MCF 10A (cell line): ENCODE measurements around the gene COL21A1. TPM values are rescaled to one million over a fixed set of nuclear protein-coding genes. Genes with fewer than 3 reads are reported as not detected.

Experiments
- BruUV-seq: library from RNA; stranded (reverse); fragments of 400-500 nt; replicated peaks from 2 replicates; lab custom pipeline; 2021; lab: Mats Ljungman, UMichigan
- CTCF ChIA-PET: fragments of 300-600 bp; sonication (Branson Sonifier 250); formaldehyde crosslinking; extraction: SDS; loops from one replicate; lab custom pipeline; 2021; ENCODE audit warnings: antibody characterized with exemption, inconsistent platforms; lab: Yijun Ruan, JAX
- POLR2A ChIA-PET: fragments of 300-600, 350-650 bp; sonication (Branson Sonifier 250); formaldehyde crosslinking; extraction: SDS; loops from one replicate; lab custom pipeline; 2020; ENCODE audit warnings: antibody characterized with exemption, inconsistent platforms; lab: Yijun Ruan, JAX
- DNase-seq: peaks from one replicate; pipeline ENCODE4 v3.0.0-alpha.2; 2018; ENCODE audit not compliant: unreplicated experiment
- H3K27ac Mint-ChIP-seq: one replicate; pipeline ENCODE4 v1.8.0; 2022; ENCODE audit warnings: mild to moderate bottlenecking, low read depth, mixed read lengths; ENCODE audit not compliant: unreplicated experiment
- H3K27me3 Mint-ChIP-seq: one replicate; pipeline ENCODE4 v1.8.0; 2022; ENCODE audit warnings: mixed read lengths; ENCODE audit not compliant: insufficient read depth, unreplicated experiment
- H3K36me3 Mint-ChIP-seq: one replicate; pipeline ENCODE4 v1.8.0; 2022; ENCODE audit warnings: mild to moderate bottlenecking, moderate library complexity, mixed read lengths; ENCODE audit not compliant: insufficient read depth, unreplicated experiment
- H3K4me1 Mint-ChIP-seq: one replicate; pipeline ENCODE4 v1.8.0; 2022; ENCODE audit warnings: mixed read lengths; ENCODE audit not compliant: insufficient read depth, unreplicated experiment
- H3K4me3 Mint-ChIP-seq: one replicate; pipeline ENCODE4 v1.8.0; 2022; ENCODE audit warnings: mild to moderate bottlenecking, moderate library complexity, mixed read lengths; ENCODE audit not compliant: unreplicated experiment
- H3K9me3 Mint-ChIP-seq: one replicate; pipeline ENCODE4 v1.8.0; 2022; ENCODE audit warnings: mixed read lengths; ENCODE audit not compliant: unreplicated experiment
- CTCF ChIP-seq: fragments of 200-600 bp; IDR thresholded peaks from one replicate; pipeline ENCODE4 v1.8.0; 2022; ENCODE audit warnings: antibody characterized with exemption, mild to moderate bottlenecking; ENCODE audit not compliant: unreplicated experiment
- intact Hi-C: fragments of 100-400 bp; cut with micrococcal nuclease; formaldehyde crosslinking; loops from 2 replicates; pipeline ENCODE4 v1.14.1; 2022
- total RNA-seq: library from RNA; stranded (reverse); gene quantifications from 2 replicates; pipeline ENCODE4 v1.2.3, GENCODE V29; 2022

Gene COL21A1
- total RNA-seq, 1 experiment from 2014 or later, result 1.8 TPM

GRCh38 chr6:56048601-56049000 is 198.8 kb downstream of the COL21A1 start:
- Mint-ChIP-seq H3K36me3 (no peaks in the 10 kb centered on the region), H3K9me3 (no peaks in the 10 kb centered on the region), H3K27me3 (no peaks in the 10 kb centered on the region), H3K4me3 (no peak overlapping the region), H3K27ac (no peak overlapping the region), H3K4me1 (peaks cover 14% of the 10 kb centered on the region)
- no TSS peak for BruUV-seq
- DNase-seq, result no peak
- ChIA-PET POLR2A (interaction anchor here (0.6 kb wide), 1 partner anchor 171 kb away, joined by 4 read pairs; no protein-coding TSS in a partner anchor), CTCF (interaction anchor here (0.8 to 0.9 kb wide), 3 partner anchors 12 to 243 kb away, joined by 3 read pairs; no protein-coding TSS in a partner anchor)
- no peak for TF ChIP-seq CTCF
- intact Hi-C loops, result no loop called here

DNA sequence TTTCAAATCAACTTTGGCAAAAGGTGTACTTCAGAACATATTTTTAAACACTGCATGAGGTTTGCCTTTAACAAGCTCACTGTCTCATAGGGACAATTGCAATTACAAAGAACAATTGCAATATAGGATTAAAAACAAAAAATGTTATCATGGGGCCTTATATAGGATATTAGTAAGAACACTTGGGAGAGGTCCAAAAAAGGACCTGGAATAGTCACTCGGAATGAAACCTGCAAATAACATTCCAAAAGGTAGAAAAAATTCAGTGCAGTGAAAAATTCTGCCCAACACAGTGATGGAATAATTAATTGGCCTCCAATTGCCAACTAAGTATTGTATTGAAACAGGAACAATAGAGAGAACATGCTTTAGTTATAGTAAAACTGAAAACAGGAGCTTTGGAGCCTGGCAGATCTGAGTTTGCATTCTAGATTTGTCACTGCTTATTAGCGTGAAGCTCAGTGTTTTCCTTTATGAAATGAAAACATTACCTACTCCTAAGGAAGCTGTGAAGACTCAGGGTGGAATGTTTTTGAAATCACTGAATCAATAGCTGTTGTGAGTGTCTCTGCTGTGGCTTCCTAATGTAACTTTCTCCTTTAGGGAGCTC is 199.3 kb downstream of the COL21A1 start:
- peaks cover 14% of the 10 kb centered on the region for H3K4me1 Mint-ChIP-seq
- no peak overlapping the region for H3K4me3 Mint-ChIP-seq
- POLR2A ChIA-PET, result interaction anchor here (0.6 to 0.7 kb wide), 2 partner anchors 146 to 172 kb away, joined by 4 read pairs; no protein-coding TSS in a partner anchor
- H3K9me3 Mint-ChIP-seq, result no peaks in the 10 kb centered on the region
- intact Hi-C loops, result no loop called here
- H3K27me3 Mint-ChIP-seq, result no peaks in the 10 kb centered on the region
- no peaks in the 10 kb centered on the region for H3K36me3 Mint-ChIP-seq
- no peak for DNase-seq
- CTCF ChIA-PET, result interaction anchor here (0.7 to 0.9 kb wide), 4 partner anchors 12 to 244 kb away, joined by 3 to 5 read pairs (median 3); no protein-coding TSS in a partner anchor
- TF ChIP-seq CTCF, result no peak
- BruUV-seq, result no TSS peak
- H3K27ac Mint-ChIP-seq, result no peak overlapping the region

DNA sequence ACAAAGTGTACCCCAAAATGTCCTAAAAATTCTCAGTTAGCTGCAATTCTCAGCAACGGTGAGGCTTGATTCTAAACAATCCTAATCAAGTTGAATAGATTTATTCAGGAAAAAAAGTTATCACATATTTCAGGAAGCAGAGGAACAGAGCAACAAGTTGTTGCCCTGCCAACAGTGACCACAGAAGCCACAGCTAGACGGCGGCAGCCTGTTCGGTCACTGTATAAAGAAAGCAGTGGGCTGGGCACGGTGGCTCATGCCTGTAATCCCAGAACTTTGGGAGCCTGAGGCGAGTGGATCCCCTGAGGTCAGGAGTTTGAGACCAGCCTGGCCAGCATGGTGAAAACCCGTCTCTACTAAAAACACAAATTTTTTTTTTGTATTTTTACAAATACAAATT is 200.8 kb downstream of the COL21A1 start:
- intact Hi-C loops, result no loop called here
- DNase-seq, result peak; percentile 71
- TF ChIP-seq CTCF, result no peak
- CTCF ChIA-PET, result interaction anchor here (0.6 kb wide), 1 partner anchor 152 kb away, joined by 3 read pairs; no protein-coding TSS in a partner anchor
- Mint-ChIP-seq H3K9me3 (peaks cover 6% of the 10 kb centered on the region), H3K4me3 (no peak overlapping the region), H3K27me3 (no peaks in the 10 kb centered on the region), H3K36me3 (no peaks in the 10 kb centered on the region), H3K27ac (no peak overlapping the region), H3K4me1 (peaks cover 14% of the 10 kb centered on the region)
- POLR2A ChIA-PET, result no interaction called here
- BruUV-seq, result no TSS peak

GRCh38 chr6:56043761-56044160 is 203.6 kb downstream of the COL21A1 start:
- Mint-ChIP-seq H3K4me3 (no peak overlapping the region), H3K36me3 (no peaks in the 10 kb centered on the region), H3K27me3 (no peaks in the 10 kb centered on the region), H3K9me3 (peaks cover 10% of the 10 kb centered on the region), H3K4me1 (peaks cover 12% of the 10 kb centered on the region), H3K27ac (no peak overlapping the region)
- no peak for TF ChIP-seq CTCF
- intact Hi-C loops, result no loop called here
- ChIA-PET CTCF (no interaction called here), POLR2A (interaction anchor here (0.6 kb wide), 2 partner anchors 29 to 148 kb away, joined by 3 read pairs; no protein-coding TSS in a partner anchor)
- no TSS peak for BruUV-seq
- DNase-seq, result no peak
